ENCODE data around the gene TP73. TPM values are rescaled to one million over a fixed set of nuclear protein-coding genes. Genes with fewer than 3 reads are reported as not detected.
"Not testable (repeated sequence)": the region's sequence is repeated elsewhere in the genome, so short reads cannot be mapped to it uniquely, and the experiment has no call there.

Gene TP73
- total and polyA plus RNA-seq, 8 donors: 1.6 to 2.7 (median 2.0) TPM

DNA sequence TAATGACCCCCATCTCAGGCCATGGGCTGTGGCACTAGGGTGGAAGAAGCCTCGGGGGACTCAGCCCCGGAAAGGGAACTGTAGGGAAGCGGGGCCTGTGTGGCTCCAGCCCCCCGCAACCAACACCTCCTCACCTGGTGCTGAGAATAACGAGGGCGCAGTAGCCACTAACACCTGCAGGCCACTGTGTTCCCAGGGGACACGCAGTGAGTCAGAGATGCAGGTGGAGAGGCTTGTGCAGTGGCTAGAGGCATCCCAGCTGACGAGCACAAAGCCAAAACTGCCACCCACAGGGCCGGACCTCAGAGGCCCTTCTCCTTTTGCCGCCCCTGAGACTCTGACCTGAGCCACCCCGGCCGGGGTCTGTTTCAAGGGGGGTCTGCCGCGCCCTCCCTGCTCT, 66.4 kb downstream of the TP73 start:
- TF ChIP-seq CTCF (IDR thresholded peaks at IDR 0.05): no peak
- ATAC-seq: no peak
- H3K4me1 ChIP-seq: peaks cover 0 to 15% of the 10 kb centered on the region in 2 donors

GRCh38 chr1:3721955-3722465, 69.7 kb downstream of the TP73 start:
- no peak overlapping the region for H3K27ac ChIP-seq
- H3K27me3 ChIP-seq: peaks cover 5 to 28% of the 10 kb centered on the region in 2 donors
- peaks cover 0 to 15% of the 10 kb centered on the region in 2 donors for H3K4me1 ChIP-seq
- DNase-seq: no peak
- intact Hi-C loops (cut with DNase I): no loop called here
- H3K9me3 ChIP-seq: no peaks in the 10 kb centered on the region
- H3K36me3 ChIP-seq: no peaks in the 10 kb centered on the region
- ATAC-seq: no peak
- TF ChIP-seq CTCF (IDR thresholded peaks at IDR 0.05): no peak
- no peak overlapping the region for H3K4me3 ChIP-seq

More for the DNA sequence above, 66.4 kb downstream of the TP73 start:
- H3K9me3 ChIP-seq: no peaks in the 10 kb centered on the region
- no peaks in the 10 kb centered on the region for H3K36me3 ChIP-seq
- H3K27me3 ChIP-seq: peaks cover 6 to 45% of the 10 kb centered on the region in 2 donors
- intact Hi-C loops (cut with DNase I): no loop called here
- H3K27ac ChIP-seq: no peak overlapping the region
- no peak overlapping the region for H3K4me3 ChIP-seq
- no peak for DNase-seq

DNA sequence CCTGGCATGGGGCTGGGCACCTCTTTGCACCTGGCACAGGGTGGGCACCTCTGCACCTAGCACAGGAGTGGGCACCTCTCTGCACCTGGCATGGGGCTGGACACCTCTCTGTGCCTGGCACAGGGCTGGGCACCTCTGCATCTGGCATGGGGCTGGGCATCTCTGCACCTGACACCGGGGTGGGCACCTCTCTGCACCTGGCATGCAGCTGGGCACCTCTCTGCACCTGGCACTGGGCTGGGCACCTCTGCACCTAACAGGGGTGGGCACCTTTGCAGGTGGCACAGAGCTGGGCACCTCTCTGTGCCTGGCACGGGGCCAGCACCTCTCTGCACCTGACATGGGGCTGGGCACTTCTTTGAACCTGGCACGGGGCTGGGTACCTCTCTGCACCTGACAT, 70.5 kb downstream of the TP73 start:
- ATAC-seq: no peak
- peaks cover 0 to 28% of the 10 kb centered on the region in 2 donors for H3K27me3 ChIP-seq
- no peaks in the 10 kb centered on the region for H3K36me3 ChIP-seq
- no peak overlapping the region for H3K4me3 ChIP-seq
- H3K4me1 ChIP-seq: peaks cover 0 to 14% of the 10 kb centered on the region in 2 donors
- TF ChIP-seq CTCF (IDR thresholded peaks at IDR 0.05): no peak
- DNase-seq: no peak
- no peak overlapping the region for H3K27ac ChIP-seq
- no peaks in the 10 kb centered on the region for H3K9me3 ChIP-seq
- intact Hi-C loops (cut with DNase I): no loop called here

- peak; percentile 83 for ATAC-seq
- peaks cover 0 to 28% of the 10 kb centered on the region in 2 donors for H3K27me3 ChIP-seq
- intact Hi-C loops (cut with DNase I); H3K4me1 ChIP-seq; H3K36me3 ChIP-seq; H3K4me3 ChIP-seq; H3K27ac ChIP-seq; H3K9me3 ChIP-seq: not testable (repeated sequence)
- peak; percentile 45 to 93 (median 70) for DNase-seq
- TF ChIP-seq CTCF (IDR thresholded peaks at IDR 0.05): peak; percentile 89 to 97
Observed at GRCh38 chr1:3724416-3725030, 72.2 kb downstream of the TP73 start.

GRCh38 chr1:3725366-3725765, 73.0 kb downstream of the TP73 start:
- H3K27ac ChIP-seq: no peak overlapping the region
- no peak for DNase-seq
- peaks cover 0 to 36% of the 10 kb centered on the region in 2 donors for H3K27me3 ChIP-seq
- peaks cover 0 to 3% of the 10 kb centered on the region in 2 donors for H3K4me1 ChIP-seq
- intact Hi-C loops (cut with DNase I): no loop called here
- no peak overlapping the region for H3K4me3 ChIP-seq
- no peaks in the 10 kb centered on the region for H3K36me3 ChIP-seq
- no peaks in the 10 kb centered on the region for H3K9me3 ChIP-seq
- no peak for ATAC-seq
- TF ChIP-seq CTCF (IDR thresholded peaks at IDR 0.05): no peak
